Gastrocnemius medialis (tissue), 4 donors: Measurements from ENCODE around the gene SUSD1.

ENCODE experiments used
- CTCF ChIP-seq, 5 experiments: fragments of 450-650 bp in 3 of 5; fragments of 200-600 bp in 2 of 5; sonication (generic) in 2 of 5; IDR thresholded peaks in 4 of 5; conservative IDR thresholded peaks in 1 of 5; 1 replicate in 4 of 5; 2 replicates in 1 of 5; pipeline ENCODE4 v1.5.1; 2016 to 2019; ENCODE audit warnings: antibody characterized with exemption in 5 of 5, mild to moderate bottlenecking in 3 of 5, moderate library complexity in 3 of 5
- POLR2A ChIP-seq, 2 donors: fragments of 450-650 bp; IDR thresholded peaks; one replicate each; pipeline ENCODE4 v1.6.1; 2017; ENCODE audit warnings: antibody characterized with exemption in 2 of 2, mild to moderate bottlenecking in 2 of 2, moderate library complexity in 2 of 2

- no peak for TF ChIP-seq CTCF (IDR thresholded peaks at IDR 0.05 in 4 of 5, conservative IDR thresholded peaks at IDR 0.05 in 1 of 5)
- TF ChIP-seq POLR2A (IDR thresholded peaks at IDR 0.05): no peak
Observed at GRCh38 chr9:112119225-112120029, 55.7 kb downstream of the SUSD1 start.
